Measurements from ENCODE around the gene ARHGAP18.

ARHGAP18 gene

GRCh38 chr6:129670634-129671033 lies 39.3 kb downstream of the ARHGAP18 start:
- DNase-seq (ENCODE audit: low spot score), result no peak

- no peak for DNase-seq (ENCODE audit: low spot score)
Observed at GRCh38 chr6:129667621-129668020, 42.4 kb downstream of the ARHGAP18 start.

DNA sequence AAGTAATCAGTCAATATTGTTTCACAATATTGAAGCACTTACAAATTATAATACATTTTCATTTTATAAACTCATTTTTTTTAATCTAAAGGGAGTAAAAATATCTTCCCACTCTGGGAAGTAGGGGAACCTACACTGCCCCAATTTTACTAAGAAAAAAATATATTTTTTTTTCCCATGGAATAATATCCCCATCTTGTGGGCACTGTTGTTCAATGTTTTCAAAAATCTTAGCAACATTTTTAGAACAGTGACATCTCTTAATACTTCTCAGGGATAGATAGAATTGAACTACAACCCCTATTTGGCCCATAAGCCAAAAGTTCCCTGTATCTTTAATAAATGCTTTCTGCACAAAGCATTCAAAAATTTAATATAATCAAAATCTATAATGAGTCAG lies 42.9 kb downstream of the ARHGAP18 start:
- no peak for DNase-seq (ENCODE audit: low spot score)

- no peak for DNase-seq (ENCODE audit: low spot score)
Observed at GRCh38 chr6:129665555-129665954, 44.4 kb downstream of the ARHGAP18 start.

DNA sequence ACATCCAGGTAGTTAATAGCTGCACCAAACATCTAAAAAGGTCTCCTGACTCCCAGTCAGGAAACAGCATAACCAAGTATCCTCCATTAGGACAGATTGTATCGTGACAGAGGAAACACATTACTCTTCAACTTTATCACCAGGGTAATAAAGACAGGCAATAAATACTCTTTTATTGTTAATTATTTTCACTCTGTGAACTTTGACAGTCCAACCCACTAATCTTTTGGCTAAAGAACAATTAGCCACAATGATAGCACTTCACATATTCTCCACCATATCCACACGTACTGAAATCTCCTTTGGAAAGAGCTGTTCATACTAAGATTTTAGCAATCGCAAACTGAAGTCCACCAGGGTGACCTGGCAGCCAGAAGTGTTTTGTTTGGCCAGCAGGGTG lies 46.4 kb downstream of the ARHGAP18 start:
- no peak for DNase-seq (ENCODE audit: low spot score)

GRCh38 chr6:129662980-129663431 lies 47.0 kb downstream of the ARHGAP18 start:
- no peak for DNase-seq (ENCODE audit: low spot score)

DNA sequence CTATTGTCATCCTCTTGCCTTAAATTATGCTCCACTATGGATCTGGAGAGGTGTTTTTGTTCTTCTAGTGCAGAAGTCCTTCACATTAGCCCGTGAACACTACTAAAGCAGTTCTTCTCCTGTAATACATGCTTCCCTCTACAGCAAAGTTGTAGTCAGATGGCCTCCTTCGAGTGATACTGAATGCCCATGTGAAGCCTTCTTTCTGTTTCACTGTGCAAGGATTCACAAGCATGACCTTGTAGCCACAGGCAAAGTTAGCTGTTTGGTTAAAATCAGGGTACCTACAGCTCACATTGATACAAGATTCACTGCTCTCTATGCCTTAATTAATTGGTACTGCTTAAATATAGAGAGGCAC lies 47.6 kb downstream of the ARHGAP18 start:
- DNase-seq (ENCODE audit: low spot score), result no peak

- DNase-seq (ENCODE audit: low spot score), result no peak
Observed at GRCh38 chr6:129661536-129662405, 48.2 kb downstream of the ARHGAP18 start.

DNA sequence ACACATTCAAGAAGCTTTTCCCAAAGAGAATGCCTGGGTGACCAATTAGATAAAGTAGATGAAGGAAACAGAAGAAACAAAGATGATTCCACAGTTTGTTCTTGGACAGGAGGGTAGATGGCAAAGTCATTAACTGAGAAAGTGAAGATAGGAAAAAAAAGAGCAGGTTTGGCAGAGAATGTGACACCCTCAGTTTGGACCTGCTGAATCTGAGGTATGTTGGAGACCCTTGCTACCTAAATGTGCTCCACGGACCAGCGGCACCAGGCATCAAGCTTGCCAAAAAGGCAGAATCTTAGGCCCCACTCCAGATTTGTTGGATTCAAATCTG lies 49.7 kb downstream of the ARHGAP18 start:
- DNase-seq (ENCODE audit: low spot score), result no peak

GRCh38 chr6:129659590-129660345 lies 50.2 kb downstream of the ARHGAP18 start:
- DNase-seq (ENCODE audit: low spot score), result no peak

GRCh38 chr6:129659167-129659566 lies 50.8 kb downstream of the ARHGAP18 start:
- no peak for DNase-seq (ENCODE audit: low spot score)

GRCh38 chr6:129657483-129657882 lies 52.5 kb downstream of the ARHGAP18 start:
- no peak for DNase-seq (ENCODE audit: low spot score)

DNA sequence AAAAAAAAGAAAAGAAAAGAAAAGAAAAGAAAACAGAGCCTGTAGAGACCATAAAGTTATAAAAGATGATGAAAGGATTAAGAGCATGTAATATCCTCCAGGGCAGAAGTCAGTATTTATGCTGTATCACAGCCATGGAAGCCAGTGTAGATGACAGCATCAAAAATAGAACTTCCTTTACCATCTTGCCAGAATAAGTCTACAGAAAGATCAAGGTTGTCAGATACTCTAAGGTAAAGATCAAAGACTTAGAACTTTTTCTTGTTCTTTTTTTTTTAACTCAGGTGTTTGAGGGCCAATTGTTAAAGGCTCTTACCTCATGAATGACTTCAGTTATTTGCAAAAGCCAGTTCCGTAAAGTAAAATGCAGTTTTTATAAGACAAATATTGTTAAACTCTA lies 54.6 kb downstream of the ARHGAP18 start:
- no peak for DNase-seq (ENCODE audit: low spot score)

- no peak for DNase-seq (ENCODE audit: low spot score)
Observed at GRCh38 chr6:129653746-129654145, 56.2 kb downstream of the ARHGAP18 start.

- DNase-seq (ENCODE audit: low spot score), result no peak
Observed at GRCh38 chr6:129653229-129653628, 56.7 kb downstream of the ARHGAP18 start.

GRCh38 chr6:129651291-129651691 lies 58.7 kb downstream of the ARHGAP18 start:
- DNase-seq (ENCODE audit: low spot score), result no peak

- DNase-seq (ENCODE audit: low spot score), result no peak
Observed at GRCh38 chr6:129648819-129649491, 61.0 kb downstream of the ARHGAP18 start.

- DNase-seq (ENCODE audit: low spot score), result no peak
Observed at GRCh38 chr6:129647044-129647443, 62.9 kb downstream of the ARHGAP18 start.

DNA sequence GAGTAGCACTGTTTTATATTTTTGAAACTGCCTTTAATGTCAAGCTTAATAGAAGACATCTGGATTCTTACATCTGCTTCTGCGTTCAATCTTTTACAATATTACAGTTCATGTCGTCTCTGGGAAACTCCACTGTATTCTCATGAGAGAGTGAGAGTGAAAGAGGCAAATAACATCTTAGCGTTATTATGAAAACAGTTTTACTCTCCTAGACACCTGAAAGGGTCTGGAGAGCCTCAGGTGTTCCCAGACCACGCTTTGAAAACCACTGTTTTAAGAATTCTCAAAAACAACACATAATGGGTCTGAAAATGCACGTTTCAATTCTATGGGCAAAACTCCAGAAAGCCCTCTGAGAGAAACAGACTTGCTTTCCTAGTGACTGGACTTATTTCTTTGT lies 63.3 kb downstream of the ARHGAP18 start:
- no peak for DNase-seq (ENCODE audit: low spot score)

DNA sequence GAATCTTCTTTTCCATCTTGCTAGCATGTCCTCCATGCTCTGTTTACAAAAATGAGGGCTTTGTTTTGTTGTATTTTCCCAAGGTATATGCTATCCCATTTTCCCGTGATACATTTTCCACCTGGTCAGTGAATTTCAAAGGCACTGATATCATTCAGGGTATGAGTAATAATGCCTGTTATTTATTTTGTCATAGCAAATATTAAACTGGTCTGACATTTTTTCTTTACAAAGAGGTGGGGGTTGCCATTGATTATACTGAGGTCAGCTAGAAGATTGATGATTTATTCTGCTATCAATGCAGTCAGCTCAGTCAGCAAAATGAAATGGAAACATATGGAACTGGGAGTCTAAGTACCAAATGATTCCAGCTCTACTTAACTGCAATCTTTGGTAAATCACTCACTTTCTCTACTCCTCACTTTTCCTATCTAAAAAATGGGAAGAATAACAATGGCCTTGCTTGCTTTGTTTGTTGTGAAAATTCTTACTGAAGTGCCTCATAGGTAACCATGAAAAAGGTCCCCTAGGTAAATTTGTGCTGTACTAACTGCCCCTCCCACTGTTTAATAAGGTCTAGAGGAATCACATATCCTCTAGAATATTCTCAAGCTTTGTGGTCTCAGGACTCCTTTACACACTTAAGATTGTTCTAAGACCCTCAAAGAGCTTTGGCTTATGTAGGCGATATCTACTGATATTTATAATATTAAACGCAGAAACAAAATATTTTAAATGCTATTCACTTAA lies 64.0 kb downstream of the ARHGAP18 start:
- no peak for DNase-seq (ENCODE audit: low spot score)

DNA sequence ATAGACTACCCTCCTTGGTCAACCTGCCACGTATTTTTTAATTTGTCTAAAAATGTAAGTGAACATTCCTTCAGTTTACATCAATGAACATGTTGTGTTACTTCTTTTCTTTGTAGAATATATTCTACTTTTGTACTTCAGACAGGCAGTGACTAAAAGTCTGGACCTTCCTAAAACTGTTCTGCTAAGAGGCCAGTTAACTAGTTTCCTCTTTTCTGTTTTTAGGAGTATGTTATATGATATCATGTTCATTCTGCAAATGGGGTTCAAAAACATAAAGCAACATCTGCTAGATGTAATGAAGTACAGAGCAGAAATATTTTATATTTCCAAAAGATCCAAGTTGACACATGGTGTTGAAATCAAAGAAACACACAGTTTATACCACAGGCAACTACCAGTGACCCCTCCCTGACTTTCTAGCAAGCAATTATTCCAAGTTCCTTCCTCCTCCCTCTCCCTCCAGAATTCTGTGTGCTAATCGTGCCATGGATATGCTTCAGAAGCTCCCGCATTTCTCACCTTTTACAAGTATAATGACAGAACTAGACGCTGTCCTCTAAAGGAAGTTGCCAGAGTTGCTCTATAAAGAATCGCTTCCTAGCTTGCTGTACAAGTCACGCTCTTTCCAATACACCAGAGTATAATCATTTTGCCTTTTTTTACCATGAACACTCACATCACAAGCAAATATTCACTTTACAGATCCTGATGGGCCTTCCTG lies 64.7 kb downstream of the ARHGAP18 start:
- DNase-seq (ENCODE audit: low spot score), result no peak

All from CD4-positive, alpha-beta T cell treated with Interleukin-6 at 100 ng/mL for 8 hours (primary cell).